Measurements from ENCODE around the gene C20orf202.
"Not testable (repeated sequence)": the region's sequence is repeated elsewhere in the genome, so short reads cannot be mapped to it uniquely, and the experiment has no call there.

DNA sequence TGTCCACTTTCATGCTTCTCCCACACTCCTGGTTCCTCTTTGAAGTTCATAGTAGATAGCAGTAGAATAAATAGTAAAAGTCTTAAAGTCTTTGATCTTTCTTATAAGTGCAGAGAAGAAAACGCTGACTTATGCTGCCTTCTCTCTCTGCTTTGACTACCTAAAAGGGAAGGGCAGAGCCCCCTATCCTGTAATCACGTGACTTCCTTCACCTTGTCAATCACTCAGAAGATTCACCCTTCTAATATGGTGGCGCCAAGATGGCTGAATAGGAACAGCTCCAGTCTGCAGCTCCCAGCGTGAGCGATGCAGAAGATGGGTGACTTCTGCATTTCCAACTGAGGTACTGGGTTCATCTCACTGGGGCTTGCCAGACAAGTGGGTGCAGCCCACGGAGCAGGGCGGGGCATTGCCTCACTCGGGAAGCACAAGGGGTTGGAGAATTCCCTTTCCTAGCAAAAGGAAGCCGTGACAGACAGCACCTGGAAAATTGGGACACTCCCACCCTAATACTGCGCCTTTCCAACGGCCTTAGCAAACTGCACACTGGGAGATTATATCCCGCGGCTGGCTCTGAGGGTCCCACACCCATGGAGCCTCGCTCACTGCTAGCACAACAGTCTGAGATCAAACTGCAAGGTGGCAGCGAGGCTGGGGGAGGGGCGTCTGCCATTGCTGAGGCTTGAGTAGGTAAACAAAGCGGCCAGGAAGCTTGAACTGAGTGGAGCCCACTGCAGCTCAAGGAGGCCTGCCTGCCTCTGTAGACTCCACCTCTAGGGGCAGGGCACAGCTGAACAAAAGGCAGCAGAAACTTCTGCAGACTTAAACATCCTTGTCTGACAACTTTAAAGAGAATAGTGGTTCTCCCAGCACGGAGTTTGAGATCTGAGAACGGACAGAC lies 13.5 kb downstream of the C20orf202 start:
- TF ChIP-seq, protein P1, sequence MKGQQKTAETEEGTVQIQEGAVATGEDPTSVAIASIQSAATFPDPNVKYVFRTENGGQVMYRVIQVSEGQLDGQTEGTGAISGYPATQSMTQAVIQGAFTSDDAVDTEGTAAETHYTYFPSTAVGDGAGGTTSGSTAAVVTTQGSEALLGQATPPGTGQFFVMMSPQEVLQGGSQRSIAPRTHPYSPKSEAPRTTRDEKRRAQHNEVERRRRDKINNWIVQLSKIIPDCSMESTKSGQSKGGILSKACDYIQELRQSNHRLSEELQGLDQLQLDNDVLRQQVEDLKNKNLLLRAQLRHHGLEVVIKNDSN (CRISPR knock-in tag; IDR thresholded peaks at IDR 0.05): not testable (repeated sequence)
- TF ChIP-seq ESRRA (CRISPR knock-in tag; IDR thresholded peaks at IDR 0.05; ENCODE audit: borderline replicate concordance); FOXP1 (CRISPR knock-in tag; IDR thresholded peaks at IDR 0.05; ENCODE audit: borderline replicate concordance); NFYB (CRISPR knock-in tag; conservative IDR thresholded peaks at IDR 0.05; ENCODE audit: low read depth); RELA (CRISPR knock-in tag; IDR thresholded peaks at IDR 0.05; ENCODE audit: borderline replicate concordance): not testable (repeated sequence)
- TF ChIP-seq, protein P2, sequence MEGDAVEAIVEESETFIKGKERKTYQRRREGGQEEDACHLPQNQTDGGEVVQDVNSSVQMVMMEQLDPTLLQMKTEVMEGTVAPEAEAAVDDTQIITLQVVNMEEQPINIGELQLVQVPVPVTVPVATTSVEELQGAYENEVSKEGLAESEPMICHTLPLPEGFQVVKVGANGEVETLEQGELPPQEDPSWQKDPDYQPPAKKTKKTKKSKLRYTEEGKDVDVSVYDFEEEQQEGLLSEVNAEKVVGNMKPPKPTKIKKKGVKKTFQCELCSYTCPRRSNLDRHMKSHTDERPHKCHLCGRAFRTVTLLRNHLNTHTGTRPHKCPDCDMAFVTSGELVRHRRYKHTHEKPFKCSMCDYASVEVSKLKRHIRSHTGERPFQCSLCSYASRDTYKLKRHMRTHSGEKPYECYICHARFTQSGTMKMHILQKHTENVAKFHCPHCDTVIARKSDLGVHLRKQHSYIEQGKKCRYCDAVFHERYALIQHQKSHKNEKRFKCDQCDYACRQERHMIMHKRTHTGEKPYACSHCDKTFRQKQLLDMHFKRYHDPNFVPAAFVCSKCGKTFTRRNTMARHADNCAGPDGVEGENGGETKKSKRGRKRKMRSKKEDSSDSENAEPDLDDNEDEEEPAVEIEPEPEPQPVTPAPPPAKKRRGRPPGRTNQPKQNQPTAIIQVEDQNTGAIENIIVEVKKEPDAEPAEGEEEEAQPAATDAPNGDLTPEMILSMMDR (IDR thresholded peaks at IDR 0.05): not testable (repeated sequence)
- TF ChIP-seq, protein P3, sequence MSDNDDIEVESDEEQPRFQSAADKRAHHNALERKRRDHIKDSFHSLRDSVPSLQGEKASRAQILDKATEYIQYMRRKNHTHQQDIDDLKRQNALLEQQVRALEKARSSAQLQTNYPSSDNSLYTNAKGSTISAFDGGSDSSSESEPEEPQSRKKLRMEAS (CRISPR knock-in tag; IDR thresholded peaks at IDR 0.05): not testable (repeated sequence)
- TF ChIP-seq, protein P4, sequence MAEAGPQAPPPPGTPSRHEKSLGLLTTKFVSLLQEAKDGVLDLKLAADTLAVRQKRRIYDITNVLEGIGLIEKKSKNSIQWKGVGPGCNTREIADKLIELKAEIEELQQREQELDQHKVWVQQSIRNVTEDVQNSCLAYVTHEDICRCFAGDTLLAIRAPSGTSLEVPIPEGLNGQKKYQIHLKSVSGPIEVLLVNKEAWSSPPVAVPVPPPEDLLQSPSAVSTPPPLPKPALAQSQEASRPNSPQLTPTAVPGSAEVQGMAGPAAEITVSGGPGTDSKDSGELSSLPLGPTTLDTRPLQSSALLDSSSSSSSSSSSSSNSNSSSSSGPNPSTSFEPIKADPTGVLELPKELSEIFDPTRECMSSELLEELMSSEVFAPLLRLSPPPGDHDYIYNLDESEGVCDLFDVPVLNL (CRISPR knock-in tag; IDR thresholded peaks at IDR 0.05; ENCODE audit: borderline replicate concordance, low read depth): not testable (repeated sequence)
- TF ChIP-seq, protein P5, sequence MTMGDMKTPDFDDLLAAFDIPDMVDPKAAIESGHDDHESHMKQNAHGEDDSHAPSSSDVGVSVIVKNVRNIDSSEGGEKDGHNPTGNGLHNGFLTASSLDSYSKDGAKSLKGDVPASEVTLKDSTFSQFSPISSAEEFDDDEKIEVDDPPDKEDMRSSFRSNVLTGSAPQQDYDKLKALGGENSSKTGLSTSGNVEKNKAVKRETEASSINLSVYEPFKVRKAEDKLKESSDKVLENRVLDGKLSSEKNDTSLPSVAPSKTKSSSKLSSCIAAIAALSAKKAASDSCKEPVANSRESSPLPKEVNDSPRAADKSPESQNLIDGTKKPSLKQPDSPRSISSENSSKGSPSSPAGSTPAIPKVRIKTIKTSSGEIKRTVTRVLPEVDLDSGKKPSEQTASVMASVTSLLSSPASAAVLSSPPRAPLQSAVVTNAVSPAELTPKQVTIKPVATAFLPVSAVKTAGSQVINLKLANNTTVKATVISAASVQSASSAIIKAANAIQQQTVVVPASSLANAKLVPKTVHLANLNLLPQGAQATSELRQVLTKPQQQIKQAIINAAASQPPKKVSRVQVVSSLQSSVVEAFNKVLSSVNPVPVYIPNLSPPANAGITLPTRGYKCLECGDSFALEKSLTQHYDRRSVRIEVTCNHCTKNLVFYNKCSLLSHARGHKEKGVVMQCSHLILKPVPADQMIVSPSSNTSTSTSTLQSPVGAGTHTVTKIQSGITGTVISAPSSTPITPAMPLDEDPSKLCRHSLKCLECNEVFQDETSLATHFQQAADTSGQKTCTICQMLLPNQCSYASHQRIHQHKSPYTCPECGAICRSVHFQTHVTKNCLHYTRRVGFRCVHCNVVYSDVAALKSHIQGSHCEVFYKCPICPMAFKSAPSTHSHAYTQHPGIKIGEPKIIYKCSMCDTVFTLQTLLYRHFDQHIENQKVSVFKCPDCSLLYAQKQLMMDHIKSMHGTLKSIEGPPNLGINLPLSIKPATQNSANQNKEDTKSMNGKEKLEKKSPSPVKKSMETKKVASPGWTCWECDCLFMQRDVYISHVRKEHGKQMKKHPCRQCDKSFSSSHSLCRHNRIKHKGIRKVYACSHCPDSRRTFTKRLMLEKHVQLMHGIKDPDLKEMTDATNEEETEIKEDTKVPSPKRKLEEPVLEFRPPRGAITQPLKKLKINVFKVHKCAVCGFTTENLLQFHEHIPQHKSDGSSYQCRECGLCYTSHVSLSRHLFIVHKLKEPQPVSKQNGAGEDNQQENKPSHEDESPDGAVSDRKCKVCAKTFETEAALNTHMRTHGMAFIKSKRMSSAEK (CRISPR knock-in tag; IDR thresholded peaks at IDR 0.05; ENCODE audit: borderline replicate concordance): not testable (repeated sequence)

All from WTC11 (cell line).